GM12878 (cell line): ENCODE data around the gene NCOA6. TPM values are rescaled to one million over a fixed set of nuclear protein-coding genes. Genes with fewer than 3 reads are reported as not detected.

ENCODE experiments used
- ATAC-seq: fragments of 200-7000 bp; cut with Tn5 transposase; 3 replicates; pipeline ENCODE4 v1.9.1; 2020; ENCODE audit warnings: mild to moderate bottlenecking, moderate library complexity
- BruUV-seq: library from RNA; stranded (reverse); fragments of 400-500 nt; replicated peaks from 2 replicates; lab custom pipeline; 2021; lab: Mats Ljungman, UMichigan
- CTCF ChIA-PET: fragments of 300-600 bp; sonication (Branson Sonifier 250); formaldehyde crosslinking; extraction: SDS; loops from one replicate; lab custom pipeline; 2021; ENCODE audit warnings: inconsistent platforms; lab: Yijun Ruan, JAX
- POLR2A ChIA-PET: fragments of 350-600 bp; formaldehyde crosslinking; extraction: SDS; loops from one replicate; lab custom pipeline; 2021; ENCODE audit warnings: inconsistent platforms; lab: Charles Lee
- RAD21 ChIA-PET: fragments of 300-600 bp; sonication (Branson Sonifier 250); formaldehyde crosslinking; loops from one replicate; lab custom pipeline; 2023; ENCODE audit warnings: antibody characterized with exemption; ENCODE audit not compliant: unreplicated experiment; lab: Charles Lee
- SMC1A ChIA-PET: fragments of 300-600 bp; sonication (Branson Sonifier 250); formaldehyde crosslinking; loops from one replicate; lab custom pipeline; 2023; ENCODE audit not compliant: unreplicated experiment, uncharacterized antibody; lab: Charles Lee
- DNase-seq: peaks from one replicate; pipeline ENCODE4 v3.0.0-alpha.2; 2011; ENCODE audit warnings: low read depth, low spot score
- FAIRE-seq: peaks from 3 replicates; lab custom pipeline; 2011; peaks lifted over from hg19 to GRCh38; lab: Jason Lieb, UNC
- H2AFZ ChIP-seq: 2 replicates; pipeline ENCODE4 v1.6.0; 2011; ENCODE audit warnings: low read depth, low read length, control low read depth; ENCODE audit not compliant: control insufficient read depth
- H3K27ac ChIP-seq: 2 replicates; pipeline ENCODE4 v1.5.1; 2011; ENCODE audit warnings: control low read depth; ENCODE audit not compliant: control insufficient read depth, insufficient read depth
- H3K27me3 ChIP-seq, 2 experiments: replicated peaks in 1 of 2; 2 replicates each; pipeline versions ENCODE4 v1.6.0 to v1.6.1; 2011; ENCODE audit warnings: low read length in 1 of 2; ENCODE audit not compliant: control insufficient read depth in 2 of 2, insufficient read depth in 2 of 2
- H3K36me3 ChIP-seq, 2 experiments: 2 replicates each; pipeline ENCODE4 v1.5.1; 2011; ENCODE audit warnings: low read length in 1 of 2; ENCODE audit not compliant: control insufficient read depth in 2 of 2, insufficient read depth in 2 of 2
- H3K4me1 ChIP-seq: 2 replicates; pipeline ENCODE4 v1.6.1; 2011; ENCODE audit warnings: mild to moderate bottlenecking, low read length, moderate library complexity, mixed read lengths; ENCODE audit not compliant: control insufficient read depth, insufficient read depth
- H3K4me2 ChIP-seq: 2 replicates; pipeline ENCODE4 v1.6.0; 2011; ENCODE audit warnings: control low read depth; ENCODE audit not compliant: control insufficient read depth, insufficient read depth
- H3K4me3 ChIP-seq: fragments of 200-600 bp; sonication (generic); 2 replicates; pipeline ENCODE4 v1.5.1; 2016
- H3K79me2 ChIP-seq: 2 replicates; pipeline ENCODE4 v1.6.0; 2011; ENCODE audit warnings: low read length; ENCODE audit not compliant: control insufficient read depth, insufficient read depth
- H3K9ac ChIP-seq: 2 replicates; pipeline ENCODE4 v1.8.0; 2011; ENCODE audit warnings: low read length, control low read depth, mixed read lengths; ENCODE audit not compliant: control insufficient read depth, insufficient read depth
- H3K9me3 ChIP-seq: replicated peaks from 3 replicates; pipeline ENCODE4 v1.5.1; 2011; ENCODE audit warnings: mild to moderate bottlenecking, low read length; ENCODE audit not compliant: control insufficient read depth, insufficient read depth
- H4K20me1 ChIP-seq: 2 replicates; pipeline ENCODE4 v1.6.0; 2011; ENCODE audit not compliant: control insufficient read depth, insufficient read depth
- CHD4 ChIP-seq: fragments of 200-600 bp; sonication (generic); IDR thresholded peaks from 2 replicates; pipeline ENCODE4 v1.6.1; 2016; ENCODE audit warnings: mild to moderate bottlenecking
- CREB1 ChIP-seq: IDR thresholded peaks from 2 replicates; pipeline ENCODE4 v1.6.1; 2012; ENCODE audit warnings: low read depth, mild to moderate bottlenecking, inconsistent platforms
- HDAC6 ChIP-seq: fragments of 200-600 bp; sonication (generic); IDR thresholded peaks from one replicate; pipeline ENCODE4 v1.8.0; 2017; ENCODE audit warnings: antibody characterized with exemption; ENCODE audit not compliant: unreplicated experiment
- NFXL1 ChIP-seq: fragments of 450-650 bp; IDR thresholded peaks from 2 replicates; pipeline ENCODE4 v1.6.1; 2017; ENCODE audit warnings: antibody characterized with exemption, mild to moderate bottlenecking, borderline replicate concordance
- NR2F1 ChIP-seq: fragments of 450-650 bp; conservative IDR thresholded peaks from 2 replicates; pipeline ENCODE4 v1.6.1; 2017; ENCODE audit warnings: mild to moderate bottlenecking
- PKNOX1 ChIP-seq: fragments of 450-650 bp; IDR thresholded peaks from 2 replicates; pipeline ENCODE4 v1.6.1; 2016; ENCODE audit warnings: mild to moderate bottlenecking
- RBBP5 ChIP-seq: fragments of 200-600 bp; sonication (generic); conservative IDR thresholded peaks from 2 replicates; pipeline ENCODE4 v1.6.1; 2016
- SIN3A ChIP-seq: IDR thresholded peaks from 2 replicates; pipeline ENCODE4 v1.6.1; 2012; ENCODE audit warnings: low read depth, low read length, improper control_type of control experiment
- ZNF207 ChIP-seq: fragments of 450-650 bp; IDR thresholded peaks from 2 replicates; pipeline ENCODE4 v1.6.1; 2014; ENCODE audit warnings: antibody characterized with exemption, mild to moderate bottlenecking, borderline replicate concordance
- WGBS: methylation state at CpG from one replicate; pipeline ENCODE4 v1.1.6; 2016; ENCODE audit warnings: low lambda C conversion rate; ENCODE audit not compliant: insufficient replicate concordance, insufficient coverage; ENCODE audit errors: missing lambda C conversion rate; 5-methylcytosine and 5-hydroxymethylcytosine counted together
- in situ Hi-C: fragments of 300-500 bp; cut with MboI; formaldehyde crosslinking; loops from 9 replicates; pipeline ENCODE4 v1.14.3; 2018; ENCODE audit warnings: mixed read lengths
- intact Hi-C: fragments of 100-400 bp; cut with micrococcal nuclease; formaldehyde crosslinking; loops from one replicate; pipeline ENCODE4 v1.14.2; 2022; ENCODE audit not compliant: unreplicated experiment
- polyA plus RNA-seq, 11 experiments: library from polyadenylated mRNA; depleted of rRNA in 4 of 11; unstranded in 6 of 11; stranded (reverse) in 5 of 11; fragments of >200 nt; fragmentation: Nextera tagmentation in 4 of 11; fragmentation: Illumina TruSeq in 1 of 11; extraction: Ambion mirVana in 4 of 11; extraction: Trizol in 1 of 11; gene quantifications; 1 replicate in 1 of 11; 2 replicates in 10 of 11; pipeline versions ENCODE4 v1.2.1 to v1.2.3, GENCODE V29; 2011 to 2016; ENCODE audit warnings: inconsistent platforms in 2 of 11, missing spikeins in 2 of 11, low read depth in 1 of 11
- total RNA-seq, 4 experiments: library from RNA; depleted of rRNA in 3 of 4; stranded (reverse); fragments of >200 nt in 3 of 4; fragmentation: Illumina TruSeq in 1 of 4; extraction: Trizol in 1 of 4; gene quantifications; 2 replicates each; pipeline versions ENCODE4 v1.2.1 to v1.2.3, GENCODE V29; 2013 to 2021

NCOA6 gene
- total and polyA plus RNA-seq, 10 of the 15 experiments (the other 5 are each of a cell fraction or from before 2014, with no cell fraction given) = 6.1 to 20.6 (median 12.6) TPM

DNA sequence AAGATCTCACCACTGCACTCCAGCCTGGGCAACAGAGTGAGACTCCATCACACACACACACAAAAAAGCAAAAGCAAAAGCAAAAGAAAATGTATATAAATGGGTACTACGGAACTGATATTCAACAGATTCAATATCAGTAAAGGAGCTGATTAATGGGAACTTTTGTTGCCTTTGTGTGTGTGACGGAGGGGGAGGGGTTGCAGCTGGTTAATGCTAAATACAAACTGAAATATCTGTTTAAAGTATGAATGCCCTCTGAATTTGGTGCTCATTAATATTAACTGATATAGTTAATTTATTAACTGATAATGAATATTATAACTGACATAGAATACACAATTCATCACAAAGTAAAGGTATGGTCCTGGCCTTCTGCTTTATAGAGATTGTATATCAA lies 8.4 kb downstream of the NCOA6 start:
- no peaks in the 10 kb centered on the region for H3K9me3 ChIP-seq
- no peak for ATAC-seq
- ChIA-PET POLR2A (no interaction called here), CTCF (interaction anchor here (0.6 to 0.8 kb wide), 3 partner anchors 19 to 658 kb away, joined by 3 to 4 read pairs (median 4); no protein-coding TSS in a partner anchor), RAD21 (interaction anchor here (1.0 kb wide), 1 partner anchor 504 kb away, joined by 3 read pairs; no protein-coding TSS in a partner anchor)
- no peak overlapping the region for H3K4me3 ChIP-seq
- no peak overlapping the region for H3K27ac ChIP-seq
- FAIRE-seq = no peak
- H3K4me1 ChIP-seq = no peaks in the 10 kb centered on the region; the same call in 1 of the 2 replicates
- H3K4me2 ChIP-seq = no peak overlapping the region
- H4K20me1 ChIP-seq = no peaks in the 10 kb centered on the region
- TF ChIP-seq ZNF207 (no peak), SIN3A (no peak), HDAC6 (no peak), NFXL1 (no peak), CHD4 (no peak), NR2F1 (no peak), CREB1 (no peak), RBBP5 (no peak), PKNOX1 (no peak)
- TF ChIP-seq, all 136 proteins: peak for 0
- SMC1A ChIA-PET = interaction anchor here (0.7 to 1.2 kb wide), 4 partner anchors 14 to 139 kb away, joined by 3 read pairs; partner anchors contain the start of genes GSS and MYH7B
- intact Hi-C loops (no loop called here), in situ Hi-C loops (no loop called here)
- no peak overlapping the region for H3K9ac ChIP-seq
- H3K79me2 ChIP-seq = peaks cover 29% of the 10 kb centered on the region
- no peaks in the 10 kb centered on the region for H3K36me3 ChIP-seq
- 83% methylated on average over 1 of the region's 2 CpGs for WGBS
- no peaks in the 10 kb centered on the region for H3K27me3 ChIP-seq
- H2AFZ ChIP-seq = no peak overlapping the region
- BruUV-seq = no TSS peak
- DNase-seq = no peak
